ENCODE measurements around the gene MRPL55.
A peak's percentile ranks its signal among the peaks of the same experiment; 100 is the strongest.

The MRPL55 gene

DNA sequence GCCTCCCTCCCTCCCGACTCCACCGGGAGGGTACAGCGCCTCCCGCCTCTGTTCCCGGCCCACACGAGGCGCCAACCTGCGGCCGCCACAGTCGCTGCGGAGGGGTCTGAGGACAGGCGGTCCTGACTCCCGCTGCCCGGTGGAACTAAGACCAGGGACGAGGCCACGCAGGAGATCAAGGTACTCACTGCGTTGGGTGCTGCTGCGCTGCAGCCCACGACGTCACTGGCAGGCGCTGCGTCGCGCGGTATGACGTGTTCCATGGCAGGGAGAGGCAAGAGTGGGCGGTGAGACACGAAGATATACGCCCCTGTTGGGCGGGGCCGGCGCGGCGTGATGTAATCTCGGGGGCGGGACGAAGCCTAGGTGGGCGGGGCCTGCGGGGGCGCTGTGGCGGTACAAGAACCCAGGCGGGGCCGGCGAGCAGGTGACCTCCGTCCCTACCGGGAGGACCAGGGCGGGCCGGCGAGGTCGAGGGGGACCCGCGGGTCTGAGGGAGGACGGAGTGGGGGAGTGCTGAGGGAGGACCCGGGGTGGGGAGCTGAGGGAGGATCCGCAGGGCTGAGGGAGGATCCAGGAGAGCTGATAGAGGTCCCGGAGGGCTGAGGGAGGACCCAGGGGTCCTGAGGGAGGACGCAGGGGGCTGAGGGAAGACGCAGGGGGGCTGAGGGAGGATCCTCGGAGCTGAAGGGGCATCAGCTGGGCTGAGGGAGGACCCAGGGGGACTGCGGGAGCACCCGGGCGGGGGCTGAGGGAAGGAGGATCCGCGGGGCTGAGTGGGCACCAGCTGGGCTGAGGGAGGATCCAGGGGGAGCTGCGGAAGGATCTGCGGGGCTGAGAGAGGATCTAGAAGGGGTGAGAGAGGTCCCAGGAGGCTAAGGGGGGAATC, at the start of gene MRPL55:
Gene MRPL55, minus strand, starts transcription at position 227 of the 889 bp plus-strand sequence. CDS start 1,039 bp downstream, outside the sequence.
- ChIA-PET POLR2A (ENCODE audit: low non-redundant PET) (no interaction called here), CTCF (interaction anchor here (0.6 to 1.0 kb wide), 3 partner anchors 57 to 121 kb away, joined by 3 to 7 read pairs (median 7); no protein-coding TSS in a partner anchor)
- peak within 1 kb of the TSS; percentile 70 for H3K27ac ChIP-seq
- DNase-seq (ENCODE audit: low spot score): peak; percentile 92
- TF ChIP-seq, protein P1, sequence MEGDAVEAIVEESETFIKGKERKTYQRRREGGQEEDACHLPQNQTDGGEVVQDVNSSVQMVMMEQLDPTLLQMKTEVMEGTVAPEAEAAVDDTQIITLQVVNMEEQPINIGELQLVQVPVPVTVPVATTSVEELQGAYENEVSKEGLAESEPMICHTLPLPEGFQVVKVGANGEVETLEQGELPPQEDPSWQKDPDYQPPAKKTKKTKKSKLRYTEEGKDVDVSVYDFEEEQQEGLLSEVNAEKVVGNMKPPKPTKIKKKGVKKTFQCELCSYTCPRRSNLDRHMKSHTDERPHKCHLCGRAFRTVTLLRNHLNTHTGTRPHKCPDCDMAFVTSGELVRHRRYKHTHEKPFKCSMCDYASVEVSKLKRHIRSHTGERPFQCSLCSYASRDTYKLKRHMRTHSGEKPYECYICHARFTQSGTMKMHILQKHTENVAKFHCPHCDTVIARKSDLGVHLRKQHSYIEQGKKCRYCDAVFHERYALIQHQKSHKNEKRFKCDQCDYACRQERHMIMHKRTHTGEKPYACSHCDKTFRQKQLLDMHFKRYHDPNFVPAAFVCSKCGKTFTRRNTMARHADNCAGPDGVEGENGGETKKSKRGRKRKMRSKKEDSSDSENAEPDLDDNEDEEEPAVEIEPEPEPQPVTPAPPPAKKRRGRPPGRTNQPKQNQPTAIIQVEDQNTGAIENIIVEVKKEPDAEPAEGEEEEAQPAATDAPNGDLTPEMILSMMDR (conservative IDR thresholded peaks at IDR 0.05; ENCODE audit: low read depth): no peak

- DNase-seq (ENCODE audit: low spot score): no peak
- TF ChIP-seq, protein P1 (conservative IDR thresholded peaks at IDR 0.05; ENCODE audit: low read depth): no peak
- POLR2A ChIA-PET (ENCODE audit: low non-redundant PET): no interaction called here
- H3K27ac ChIP-seq: peak overlapping the region; percentile 100
- CTCF ChIA-PET: no interaction called here
Observed at GRCh38 chr1:228158151-228159007, 49.3 kb upstream of the MRPL55 start.

DNA sequence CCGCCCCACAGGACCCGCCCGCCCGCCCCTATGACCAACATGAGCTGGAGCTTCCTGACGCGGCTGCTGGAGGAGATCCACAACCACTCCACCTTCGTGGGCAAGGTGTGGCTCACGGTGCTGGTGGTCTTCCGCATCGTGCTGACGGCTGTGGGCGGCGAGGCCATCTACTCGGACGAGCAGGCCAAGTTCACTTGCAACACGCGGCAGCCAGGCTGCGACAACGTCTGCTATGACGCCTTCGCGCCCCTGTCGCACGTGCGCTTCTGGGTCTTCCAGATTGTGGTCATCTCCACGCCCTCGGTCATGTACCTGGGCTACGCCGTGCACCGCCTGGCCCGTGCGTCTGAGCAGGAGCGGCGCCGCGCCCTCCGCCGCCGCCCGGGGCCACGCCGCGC, 48.6 kb upstream of the MRPL55 start:
- H3K27ac ChIP-seq: peak overlapping the region; percentile 100
- no peak for DNase-seq (ENCODE audit: low spot score)
- ChIA-PET CTCF (interaction anchor here (0.7 to 1.9 kb wide), 2 partner anchors 8 to 119 kb away, joined by 3 to 6 read pairs; partner anchors contain the start of gene IBA57), POLR2A (ENCODE audit: low non-redundant PET) (no interaction called here)
- TF ChIP-seq, protein P1 (conservative IDR thresholded peaks at IDR 0.05; ENCODE audit: low read depth): no peak

DNA sequence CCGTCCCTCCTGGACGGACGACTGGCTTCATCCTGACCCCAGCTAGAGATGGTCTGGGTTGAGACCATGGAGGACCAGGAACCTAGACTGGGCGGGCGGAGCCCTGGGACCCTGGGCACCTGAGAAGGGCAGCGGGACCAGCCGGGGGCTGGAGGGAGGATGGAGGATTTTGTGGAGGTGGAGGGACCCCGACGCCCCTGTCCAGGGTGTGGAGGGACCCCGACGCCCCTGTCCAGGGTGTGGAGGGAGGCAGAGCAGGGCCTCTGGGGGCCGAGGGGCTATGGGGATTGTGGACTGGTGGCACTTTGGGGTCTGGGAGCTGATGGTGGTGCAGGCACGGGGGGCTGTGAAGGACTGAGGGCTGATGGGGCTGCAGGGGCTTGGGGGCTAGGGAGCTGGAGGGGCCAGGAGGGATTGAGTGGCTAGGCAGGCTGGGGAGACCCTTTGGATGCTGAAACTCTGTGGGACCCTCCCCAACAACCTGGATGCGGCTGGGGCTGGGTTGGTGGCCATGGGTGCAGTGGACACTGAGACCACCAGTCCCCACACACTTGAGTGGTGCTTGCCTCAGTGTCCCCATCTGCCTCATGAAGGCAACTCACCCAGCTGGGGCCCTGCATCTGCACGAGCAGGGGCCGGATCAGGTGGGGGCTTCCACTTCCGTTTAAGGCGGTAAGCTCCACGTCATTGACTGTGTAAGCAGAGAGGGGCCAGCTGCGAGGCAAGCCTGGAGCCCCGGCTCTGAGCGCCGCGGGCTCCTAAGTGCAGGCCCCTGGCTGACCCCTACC, 48.0 kb upstream of the MRPL55 start:
- ChIA-PET POLR2A (ENCODE audit: low non-redundant PET) (interaction anchor here (1.2 kb wide), 1 partner anchor 8 kb away, joined by 5 read pairs; no protein-coding TSS in a partner anchor), CTCF (interaction anchor here (0.7 to 1.9 kb wide), 2 partner anchors 8 to 119 kb away, joined by 3 to 6 read pairs; partner anchors contain the start of gene IBA57)
- H3K27ac ChIP-seq: peak overlapping the region; percentile 100

GRCh38 chr1:228156515-228156881, 47.4 kb upstream of the MRPL55 start:
- peak overlapping the region; percentile 100 for H3K27ac ChIP-seq
- ChIA-PET CTCF (interaction anchor here (1.9 kb wide), 1 partner anchor 9 kb away, joined by 6 read pairs; the partner anchor contains the start of gene IBA57), POLR2A (ENCODE audit: low non-redundant PET) (interaction anchor here (1.2 kb wide), 1 partner anchor 9 kb away, joined by 5 read pairs; no protein-coding TSS in a partner anchor)
- TF ChIP-seq, protein P1 (conservative IDR thresholded peaks at IDR 0.05; ENCODE audit: low read depth): no peak
- DNase-seq (ENCODE audit: low spot score): no peak

More for the DNA sequence above, 48.0 kb upstream of the MRPL55 start:
- TF ChIP-seq, protein P1 (conservative IDR thresholded peaks at IDR 0.05; ENCODE audit: low read depth): no peak
- no peak for DNase-seq (ENCODE audit: low spot score)
